Thyroid gland (tissue), 4 donors: Measurements from ENCODE around the gene CENPF.

Experiments
- POLR2A ChIP-seq, 2 donors: fragments of 450-650 bp; IDR thresholded peaks; one replicate each; pipeline ENCODE4 v1.6.1; 2017; ENCODE audit warnings: antibody characterized with exemption in 2 of 2, mild to moderate bottlenecking in 2 of 2, moderate library complexity in 1 of 2
- TF ChIP-seq, protein P1 (sequence below), 6 experiments: fragments of 200-600 bp in 3 of 6; fragments of 450-650 bp in 3 of 6; sonication (generic) in 3 of 6; IDR thresholded peaks; one replicate each; pipeline ENCODE4 v1.5.1; 2016 to 2019; ENCODE audit warnings: antibody characterized with exemption in 6 of 6, mild to moderate bottlenecking in 2 of 6, inconsistent platforms in 1 of 6, moderate library complexity in 1 of 6

DNA sequence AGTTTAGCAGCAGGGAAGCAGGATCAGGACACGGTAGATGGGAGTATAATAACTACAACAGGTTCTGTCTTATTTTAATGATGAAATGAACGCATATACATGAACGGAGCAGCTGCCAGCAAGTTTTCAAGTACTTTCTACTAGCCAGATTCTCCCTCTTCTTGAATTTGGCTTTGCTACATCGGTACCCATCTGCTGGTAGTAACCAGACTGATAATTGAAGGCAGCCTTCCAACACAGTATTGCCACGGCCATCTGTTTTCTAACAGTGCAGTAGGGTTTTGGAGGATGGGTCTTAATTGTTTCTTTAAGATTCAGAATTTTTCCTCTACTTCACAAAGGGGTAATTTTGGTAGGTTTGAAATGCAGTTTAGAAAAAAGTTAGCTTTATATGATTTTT, 33.4 kb downstream of the CENPF start:
- TF ChIP-seq POLR2A (IDR thresholded peaks at IDR 0.05): no peak
- TF ChIP-seq, protein P1, sequence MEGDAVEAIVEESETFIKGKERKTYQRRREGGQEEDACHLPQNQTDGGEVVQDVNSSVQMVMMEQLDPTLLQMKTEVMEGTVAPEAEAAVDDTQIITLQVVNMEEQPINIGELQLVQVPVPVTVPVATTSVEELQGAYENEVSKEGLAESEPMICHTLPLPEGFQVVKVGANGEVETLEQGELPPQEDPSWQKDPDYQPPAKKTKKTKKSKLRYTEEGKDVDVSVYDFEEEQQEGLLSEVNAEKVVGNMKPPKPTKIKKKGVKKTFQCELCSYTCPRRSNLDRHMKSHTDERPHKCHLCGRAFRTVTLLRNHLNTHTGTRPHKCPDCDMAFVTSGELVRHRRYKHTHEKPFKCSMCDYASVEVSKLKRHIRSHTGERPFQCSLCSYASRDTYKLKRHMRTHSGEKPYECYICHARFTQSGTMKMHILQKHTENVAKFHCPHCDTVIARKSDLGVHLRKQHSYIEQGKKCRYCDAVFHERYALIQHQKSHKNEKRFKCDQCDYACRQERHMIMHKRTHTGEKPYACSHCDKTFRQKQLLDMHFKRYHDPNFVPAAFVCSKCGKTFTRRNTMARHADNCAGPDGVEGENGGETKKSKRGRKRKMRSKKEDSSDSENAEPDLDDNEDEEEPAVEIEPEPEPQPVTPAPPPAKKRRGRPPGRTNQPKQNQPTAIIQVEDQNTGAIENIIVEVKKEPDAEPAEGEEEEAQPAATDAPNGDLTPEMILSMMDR (IDR thresholded peaks at IDR 0.05): no peak
